Esophagus muscularis mucosa (tissue), 4 donors: Measurements from ENCODE around the gene CD52. TPM values are rescaled to one million over a fixed set of nuclear protein-coding genes. Genes with fewer than 3 reads are reported as not detected.
A peak's percentile ranks its signal among the peaks of the same experiment; 100 is the strongest.

Experiments used
- DNase-seq: peaks from one replicate; pipeline ENCODE4 v3.0.0-alpha.2; 2017; ENCODE audit errors: extremely low spot score
- H3K27ac ChIP-seq, 4 donors: fragments of 200-600 bp; sonication (generic); replicated peaks in 1 of 4; 1 replicate in 3 of 4; 2 replicates in 1 of 4; pipeline ENCODE4 v1.5.1; 2016 to 2019; ENCODE audit warnings: mild to moderate bottlenecking in 1 of 4
- H3K27me3 ChIP-seq, 4 donors: fragments of 200-600 bp; sonication (generic); one replicate each; pipeline versions ENCODE4 v1.5.1 to v1.6.0; 2016 to 2019
- H3K36me3 ChIP-seq, 4 donors: fragments of 200-600 bp; sonication (generic); one replicate each; pipeline ENCODE4 v1.5.1; 2016 to 2019
- H3K4me1 ChIP-seq, 4 donors: fragments of 200-600 bp; sonication (generic); one replicate each; pipeline ENCODE4 v1.5.1; 2016 to 2019
- H3K4me3 ChIP-seq, 4 donors: fragments of 200-600 bp; sonication (generic); 1 replicate in 2 of 4; 2 replicates in 2 of 4; pipeline ENCODE4 v1.5.1; 2016 to 2019; ENCODE audit warnings: mild to moderate bottlenecking in 4 of 4, moderate library complexity in 1 of 4
- H3K9me3 ChIP-seq, 4 donors: fragments of 200-600 bp; sonication (generic); 1 replicate in 3 of 4; 2 replicates in 1 of 4; pipeline ENCODE4 v1.5.1; 2016 to 2019
- CTCF ChIP-seq, 3 experiments: fragments of 200-600 bp in 2 of 3; fragments of 450-650 bp in 1 of 3; sonication (generic) in 2 of 3; IDR thresholded peaks; one replicate each; pipeline ENCODE4 v1.5.1; 2017 to 2019; ENCODE audit warnings: antibody characterized with exemption in 3 of 3, mild to moderate bottlenecking in 2 of 3, moderate library complexity in 1 of 3
- EP300 ChIP-seq: sonication (generic); formaldehyde crosslinking; IDR thresholded peaks from one replicate; pipeline ENCODE4 v1.6.1; 2017; ENCODE audit warnings: antibody characterized with exemption
- POLR2A ChIP-seq: fragments of 450-650 bp; IDR thresholded peaks from one replicate; pipeline ENCODE4 v1.6.1; 2017; ENCODE audit warnings: antibody characterized with exemption, moderate library complexity, mild to moderate bottlenecking, low read depth
- POLR2AphosphoS5 ChIP-seq, 2 donors: sonication (generic); formaldehyde crosslinking; IDR thresholded peaks; one replicate each; pipeline ENCODE4 v1.6.1; 2017; ENCODE audit warnings: antibody characterized with exemption in 2 of 2
- WGBS: methylation state at CpG from one replicate; pipeline ENCODE4 v1.1.5; 2018; 5-methylcytosine and 5-hydroxymethylcytosine counted together
- intact Hi-C: fragments of 100-400 bp; cut with DNase I; formaldehyde crosslinking; loops from one replicate; pipeline ENCODE4 v1.15.1; 2023
- total RNA-seq, 4 donors: library from RNA; depleted of rRNA; stranded (reverse); fragments of >200 nt; gene quantifications; one replicate each; pipeline versions ENCODE4 v1.1.0 to v1.2.1, GENCODE V29; 2016

Gene CD52
- total RNA-seq: 10 to 100 TPM in 1 of 4 donors, 1 to 10 TPM in 2, not detected in 1; 3.8 to 14.0 (median 7.1) TPM

- TF ChIP-seq EP300 (no peak), CTCF (IDR thresholded peaks at IDR 0.05) (no peak), POLR2A (no peak), POLR2AphosphoS5 (IDR thresholded peaks at IDR 0.05) (no peak)
- H3K9me3 ChIP-seq: no peaks in the 10 kb centered on the region
- H3K36me3 ChIP-seq: no peaks in the 10 kb centered on the region
- peaks cover 0 to 12% (median 2%) of the 10 kb centered on the region in 4 donors for H3K27me3 ChIP-seq
- no peak for DNase-seq
- intact Hi-C loops: loop anchor here (1.0 kb wide), 1 partner anchor 14 kb away; no protein-coding TSS in a partner anchor
- H3K4me1 ChIP-seq: peaks cover 7 to 22% (median 15%) of the 10 kb centered on the region in 4 donors
- H3K4me3 ChIP-seq: peak within 1 kb of the TSS in 2 of 4 donors; percentile 8 to 33
- WGBS: 77% methylated on average over 11 of the region's 12 CpGs
- peak within 1 kb of the TSS in 2 of 4 donors; percentile 1 to 34 for H3K27ac ChIP-seq
These were observed at the start of gene CD52 for GRCh38 chr1:26317612-26318337. Gene CD52, plus strand, starts transcription at chr1:26317958. Its CDS starts 60 bp downstream, at chr1:26318018.

- Histone ChIP-seq H3K36me3 (peaks cover 17 to 82% (median 38%) of the 10 kb centered on the region in 4 donors), H3K4me3 (no peak overlapping the region), H3K27me3 (no peaks in the 10 kb centered on the region), H3K9me3 (no peaks in the 10 kb centered on the region), H3K27ac (no peak overlapping the region), H3K4me1 (no peaks in the 10 kb centered on the region)
- no peak for DNase-seq
- intact Hi-C loops: no loop called here
- no peak for TF ChIP-seq POLR2A
- no peak for TF ChIP-seq POLR2AphosphoS5 (IDR thresholded peaks at IDR 0.05)
- TF ChIP-seq EP300: no peak
- no peak for TF ChIP-seq CTCF (IDR thresholded peaks at IDR 0.05)
- 96% methylated on average over 9 of the region's 9 CpGs for WGBS
These were observed 49.2 kb upstream of the CD52 start for GRCh38 chr1:26268290-26269197.

- DNase-seq: no peak
- Histone ChIP-seq H3K36me3 (peaks cover 17 to 79% (median 31%) of the 10 kb centered on the region in 4 donors), H3K9me3 (no peaks in the 10 kb centered on the region), H3K27ac (no peak overlapping the region), H3K4me3 (no peak overlapping the region), H3K27me3 (no peaks in the 10 kb centered on the region), H3K4me1 (no peaks in the 10 kb centered on the region)
- no peak for TF ChIP-seq EP300
- TF ChIP-seq POLR2AphosphoS5 (IDR thresholded peaks at IDR 0.05): no peak
- TF ChIP-seq CTCF (IDR thresholded peaks at IDR 0.05): no peak
- TF ChIP-seq POLR2A: no peak
- 94% methylated on average over 4 of the region's 4 CpGs for WGBS
- intact Hi-C loops: no loop called here
These were observed 48.6 kb upstream of the CD52 start for GRCh38 chr1:26269198-26269550.

GRCh38 chr1:26274801-26275425, 42.8 kb upstream of the CD52 start:
- WGBS: 71% methylated on average over 11 of the region's 11 CpGs
- DNase-seq: no peak
- peak overlapping the region; percentile 85 to 96 (median 91) for H3K27ac ChIP-seq
- H3K9me3 ChIP-seq: no peaks in the 10 kb centered on the region
- peaks cover 34 to 50% (median 46%) of the 10 kb centered on the region in 4 donors for H3K4me1 ChIP-seq
- intact Hi-C loops: loop anchor here (1.0 kb wide), 1 partner anchor 46 kb away; no protein-coding TSS in a partner anchor
- TF ChIP-seq EP300 (no peak), CTCF (IDR thresholded peaks at IDR 0.05) (no peak), POLR2AphosphoS5 (IDR thresholded peaks at IDR 0.05) (no peak), POLR2A (no peak)
- H3K4me3 ChIP-seq: no peak overlapping the region
- H3K36me3 ChIP-seq: peaks cover 0 to 74% (median 23%) of the 10 kb centered on the region in 4 donors
- no peaks in the 10 kb centered on the region for H3K27me3 ChIP-seq
